Measurements from ENCODE around the gene TPO. TPM values are rescaled to one million over a fixed set of nuclear protein-coding genes. Genes with fewer than 3 reads are reported as not detected.
"Not testable (repeated sequence)": the region's sequence is repeated elsewhere in the genome, so short reads cannot be mapped to it uniquely, and the experiment has no call there.

Gene TPO
- total RNA-seq, 2 experiments from 2014 or later: not detected

- TF ChIP-seq CTCF (IDR thresholded peaks at IDR 0.05): no peak
- intact Hi-C loops (cut with micrococcal nuclease): no loop called here
- CTCF ChIA-PET: no interaction called here
- no peaks in the 10 kb centered on the region for H3K4me1 Mint-ChIP-seq (ENCODE audit: low read depth)
- no peak overlapping the region for H3K4me3 Mint-ChIP-seq
- H3K36me3 Mint-ChIP-seq (ENCODE audit: low read depth): no peaks in the 10 kb centered on the region
- DNase-seq (no peak), ATAC-seq (no peak)
- H3K27me3 Mint-ChIP-seq: peaks cover 3% of the 10 kb centered on the region
- no peak overlapping the region for H3K27ac Mint-ChIP-seq
- no peaks in the 10 kb centered on the region for H3K9me3 Mint-ChIP-seq
- POLR2A ChIA-PET: no interaction called here
Observed at GRCh38 chr2:1577846-1578245, 164.6 kb downstream of the TPO start.

- H3K27me3 Mint-ChIP-seq; intact Hi-C loops (cut with micrococcal nuclease); POLR2A ChIA-PET; H3K36me3 Mint-ChIP-seq (ENCODE audit: low read depth); H3K4me3 Mint-ChIP-seq; H3K4me1 Mint-ChIP-seq (ENCODE audit: low read depth); DNase-seq; CTCF ChIA-PET; H3K9me3 Mint-ChIP-seq; ATAC-seq; H3K27ac Mint-ChIP-seq: not testable (repeated sequence)
Observed at GRCh38 chr2:1581257-1581964, 168.1 kb downstream of the TPO start.

- intact Hi-C loops (cut with micrococcal nuclease): no loop called here
- Mint-ChIP-seq H3K27me3 (peaks cover 5% of the 10 kb centered on the region), H3K27ac (no peak overlapping the region), H3K4me1 (ENCODE audit: low read depth) (no peaks in the 10 kb centered on the region), H3K9me3 (no peaks in the 10 kb centered on the region), H3K36me3 (ENCODE audit: low read depth) (no peaks in the 10 kb centered on the region), H3K4me3 (no peak overlapping the region)
- CTCF ChIA-PET: no interaction called here
- no peak for TF ChIP-seq CTCF (IDR thresholded peaks at IDR 0.05)
- POLR2A ChIA-PET: no interaction called here
- DNase-seq: no peak
- no peak for ATAC-seq
Observed at GRCh38 chr2:1581965-1582625, 168.8 kb downstream of the TPO start.

GRCh38 chr2:1582891-1583341 is 169.7 kb downstream of the TPO start:
- DNase-seq (no peak), ATAC-seq (no peak)
- H3K27me3 Mint-ChIP-seq: peaks cover 5% of the 10 kb centered on the region
- H3K9me3 Mint-ChIP-seq: no peaks in the 10 kb centered on the region
- H3K36me3 Mint-ChIP-seq (ENCODE audit: low read depth): no peaks in the 10 kb centered on the region
- no peak overlapping the region for H3K27ac Mint-ChIP-seq
- H3K4me1 Mint-ChIP-seq (ENCODE audit: low read depth): no peaks in the 10 kb centered on the region
- no peak overlapping the region for H3K4me3 Mint-ChIP-seq
- ChIA-PET CTCF (no interaction called here), POLR2A (no interaction called here)
- TF ChIP-seq CTCF (IDR thresholded peaks at IDR 0.05): no peak
- intact Hi-C loops (cut with micrococcal nuclease): no loop called here

- TF ChIP-seq CTCF (IDR thresholded peaks at IDR 0.05): no peak
- no peak overlapping the region for H3K4me3 Mint-ChIP-seq
- H3K36me3 Mint-ChIP-seq (ENCODE audit: low read depth): no peaks in the 10 kb centered on the region
- POLR2A ChIA-PET: no interaction called here
- intact Hi-C loops (cut with micrococcal nuclease): no loop called here
- H3K4me1 Mint-ChIP-seq (ENCODE audit: low read depth): no peaks in the 10 kb centered on the region
- no peak overlapping the region for H3K27ac Mint-ChIP-seq
- DNase-seq (no peak), ATAC-seq (no peak)
- no peaks in the 10 kb centered on the region for H3K9me3 Mint-ChIP-seq
- peaks cover 5% of the 10 kb centered on the region for H3K27me3 Mint-ChIP-seq
- CTCF ChIA-PET: no interaction called here
Observed at GRCh38 chr2:1584051-1584531, 170.8 kb downstream of the TPO start.

All from activated CD8-positive, alpha-beta T cell treated with anti-CD3 and anti-CD28 coated beads for 36 hours (primary cell).